SK-N-SH (cell line): ENCODE data around the gene FBN2. TPM values are rescaled to one million over a fixed set of nuclear protein-coding genes. Genes with fewer than 3 reads are reported as not detected.

Source experiments
- CTCF ChIA-PET: fragments of 300-600, 350-600 bp; formaldehyde crosslinking; extraction: SDS; loops from one replicate; lab custom pipeline; 2021; lab: Yijun Ruan, JAX
- POLR2A ChIA-PET: fragments of 350-600 bp; sonication (Branson Sonifier 250); formaldehyde crosslinking; extraction: SDS; loops from one replicate; lab custom pipeline; 2020; ENCODE audit warnings: antibody characterized with exemption, inconsistent platforms; lab: Yijun Ruan, JAX
- DNase-seq: peaks from one replicate; pipeline ENCODE4 v3.0.0; 2012
- H2AFZ ChIP-seq: fragments of 200-600 bp; sonication (generic); 2 replicates; pipeline ENCODE4 v1.8.1; 2016; ENCODE audit warnings: antibody characterized with exemption, mild to moderate bottlenecking, low read depth
- H3F3A ChIP-seq: fragments of 200-600 bp; sonication (generic); replicated peaks from 2 replicates; pipeline ENCODE3; 2016; ENCODE audit warnings: antibody characterized with exemption, mild to moderate bottlenecking; ENCODE audit not compliant: insufficient read depth
- H3K27ac ChIP-seq, 2 experiments: fragments of 200-500 bp in 1 of 2; fragments of 200-600 bp in 1 of 2; sonication (Bioruptor generic) in 1 of 2; sonication (generic), shearing (Covaris generic) in 1 of 2; 2 replicates each; pipeline versions ENCODE4 v1.5.1 to v1.6.1; 2014 to 2016; ENCODE audit warnings: low read depth in 2 of 2, inconsistent platforms in 1 of 2, low read length in 1 of 2, mild to moderate bottlenecking in 1 of 2, mixed read lengths in 1 of 2
- H3K27me3 ChIP-seq: fragments of 200-600 bp; sonication (generic), shearing (Covaris generic); 2 replicates; pipeline ENCODE4 v1.6.1; 2016; ENCODE audit warnings: mixed run types; ENCODE audit not compliant: insufficient read depth
- H3K36me3 ChIP-seq, 2 experiments: fragments of 200-500 bp in 1 of 2; fragments of 200-600 bp in 1 of 2; sonication (Bioruptor generic) in 1 of 2; sonication (generic) in 1 of 2; replicated peaks in 1 of 2; 2 replicates each; pipeline versions ENCODE3 to v1.5.1; 2014 to 2016; ENCODE audit warnings: low read length in 1 of 2, mild to moderate bottlenecking in 1 of 2; ENCODE audit not compliant: insufficient read depth in 2 of 2, control insufficient read depth in 1 of 2
- H3K4me1 ChIP-seq, 2 experiments: fragments of 200-500 bp in 1 of 2; fragments of 200-600 bp in 1 of 2; sonication (Bioruptor generic) in 1 of 2; sonication (generic), shearing (Covaris generic) in 1 of 2; 2 replicates each; pipeline versions ENCODE4 v1.5.1 to v1.6.1; 2014 to 2016; ENCODE audit warnings: low read depth in 1 of 2, low read length in 1 of 2, mixed run types in 1 of 2; ENCODE audit not compliant: insufficient read depth in 2 of 2, control insufficient read depth in 1 of 2
- H3K4me2 ChIP-seq: fragments of 200-600 bp; sonication (generic), shearing (Covaris generic); 2 replicates; pipeline ENCODE4 v1.6.1; 2017; ENCODE audit warnings: mixed run types
- H3K4me3 ChIP-seq, 2 experiments: fragments of 200-500 bp in 1 of 2; fragments of 200-600 bp in 1 of 2; sonication (Bioruptor generic) in 1 of 2; sonication (generic), shearing (Covaris generic) in 1 of 2; 2 replicates each; pipeline versions ENCODE4 v1.5.1 to v1.8.1; 2014 to 2016; ENCODE audit warnings: low read depth in 2 of 2, inconsistent platforms in 1 of 2, low read length in 1 of 2, mild to moderate bottlenecking in 1 of 2, mixed read lengths in 1 of 2, moderate library complexity in 1 of 2
- H3K79me2 ChIP-seq: fragments of 200-600 bp; sonication (generic); 2 replicates; pipeline ENCODE4 v1.8.1; 2017; ENCODE audit warnings: mild to moderate bottlenecking; ENCODE audit not compliant: insufficient read depth
- H3K9ac ChIP-seq: fragments of 200-600 bp; sonication (generic); 2 replicates; pipeline ENCODE4 v1.6.1; 2017; ENCODE audit warnings: mixed run types
- H3K9me2 ChIP-seq: fragments of 200-600 bp; sonication (generic); 2 replicates; pipeline ENCODE4 v1.6.1; 2017; ENCODE audit warnings: mixed run types
- H3K9me3 ChIP-seq: fragments of 200-600 bp; sonication (generic); 2 replicates; pipeline ENCODE4 v1.6.1; 2017; ENCODE audit warnings: mixed run types, mild to moderate bottlenecking, moderate library complexity
- H4K20me1 ChIP-seq: fragments of 200-600 bp; sonication (generic); 2 replicates; pipeline ENCODE4 v1.6.1; 2017; ENCODE audit warnings: mild to moderate bottlenecking, mixed run types; ENCODE audit not compliant: insufficient read depth
- CHD2 ChIP-seq: fragments of 150-350 bp; IDR thresholded peaks from 2 replicates; pipeline ENCODE4 v1.6.1; 2018; ENCODE audit warnings: low read length; ENCODE audit not compliant: partially characterized antibody
- ELF1 ChIP-seq: IDR thresholded peaks from 2 replicates; pipeline ENCODE4 v1.4.0; 2012
- EZH2phosphoT487 ChIP-seq: fragments of 200-600 bp; sonication (generic); IDR thresholded peaks from 2 replicates; pipeline ENCODE4 v1.6.1; 2017; ENCODE audit warnings: low read depth, mixed run types, mild to moderate bottlenecking, antibody characterized with exemption, moderate library complexity, borderline replicate concordance
- GATA2 ChIP-seq: sonication (generic); formaldehyde crosslinking; IDR thresholded peaks from 2 replicates; pipeline ENCODE4 v1.5.0; 2020; ENCODE audit warnings: mild to moderate bottlenecking, missing genetic modification reagents
- MAX ChIP-seq: IDR thresholded peaks from 2 replicates; pipeline ENCODE4 v1.4.0; 2012; ENCODE audit warnings: low read depth
- MEF2A ChIP-seq: IDR thresholded peaks from 2 replicates; pipeline ENCODE4 v1.4.0; 2012; ENCODE audit warnings: low read depth, borderline replicate concordance
- RAD21 ChIP-seq: IDR thresholded peaks from 2 replicates; pipeline ENCODE4 v1.6.1; 2012; ENCODE audit warnings: mild to moderate bottlenecking, low read length
- REST ChIP-seq: IDR thresholded peaks from 2 replicates; pipeline ENCODE4 v1.6.1; 2012; ENCODE audit warnings: mild to moderate bottlenecking, low read depth, low read length, moderate library complexity
- SIN3A ChIP-seq: IDR thresholded peaks from 2 replicates; pipeline ENCODE4 v1.6.1; 2012; ENCODE audit warnings: low read depth, mild to moderate bottlenecking, low read length, moderate library complexity, borderline replicate concordance
- TCF12 ChIP-seq: IDR thresholded peaks from 2 replicates; pipeline ENCODE4 v1.4.0; 2012
- WGBS: methylation state at CpG from one replicate; pipeline ENCODE4 v1.1.6; 2017; ENCODE audit warnings: low lambda C conversion rate; 5-methylcytosine and 5-hydroxymethylcytosine counted together
- polyA plus RNA-seq, 3 experiments: library from polyadenylated mRNA; depleted of rRNA; stranded (reverse); fragments of >200 nt; gene quantifications; 2 replicates each; pipeline ENCODE4 v1.2.3, GENCODE V29; 2012
- TF ChIP-seq, protein P1 (sequence below): IDR thresholded peaks from 2 replicates; pipeline ENCODE4 v1.4.0; 2012; ENCODE audit warnings: low read depth, borderline replicate concordance
- TF ChIP-seq, protein P2 (sequence below): fragments of 150-350 bp; IDR thresholded peaks from 2 replicates; pipeline ENCODE4 v1.6.1; 2016; ENCODE audit warnings: mild to moderate bottlenecking, low read depth, low read length
- TF ChIP-seq, protein P3 (sequence below): IDR thresholded peaks from 2 replicates; pipeline ENCODE4; 2012

Gene FBN2
- polyA plus RNA-seq, 1 of the 3 experiments (the other 2 are of a cell fraction): 2.2 TPM

GRCh38 chr5:128414469-128414868 lies 123.6 kb downstream of the FBN2 start:
- no peaks in the 10 kb centered on the region for H3K36me3 ChIP-seq
- no peaks in the 10 kb centered on the region for H3K79me2 ChIP-seq
- TF ChIP-seq SIN3A (no peak), EZH2phosphoT487 (no peak), ELF1 (no peak), MEF2A (no peak), TCF12 (no peak)
- TF ChIP-seq, protein P1, sequence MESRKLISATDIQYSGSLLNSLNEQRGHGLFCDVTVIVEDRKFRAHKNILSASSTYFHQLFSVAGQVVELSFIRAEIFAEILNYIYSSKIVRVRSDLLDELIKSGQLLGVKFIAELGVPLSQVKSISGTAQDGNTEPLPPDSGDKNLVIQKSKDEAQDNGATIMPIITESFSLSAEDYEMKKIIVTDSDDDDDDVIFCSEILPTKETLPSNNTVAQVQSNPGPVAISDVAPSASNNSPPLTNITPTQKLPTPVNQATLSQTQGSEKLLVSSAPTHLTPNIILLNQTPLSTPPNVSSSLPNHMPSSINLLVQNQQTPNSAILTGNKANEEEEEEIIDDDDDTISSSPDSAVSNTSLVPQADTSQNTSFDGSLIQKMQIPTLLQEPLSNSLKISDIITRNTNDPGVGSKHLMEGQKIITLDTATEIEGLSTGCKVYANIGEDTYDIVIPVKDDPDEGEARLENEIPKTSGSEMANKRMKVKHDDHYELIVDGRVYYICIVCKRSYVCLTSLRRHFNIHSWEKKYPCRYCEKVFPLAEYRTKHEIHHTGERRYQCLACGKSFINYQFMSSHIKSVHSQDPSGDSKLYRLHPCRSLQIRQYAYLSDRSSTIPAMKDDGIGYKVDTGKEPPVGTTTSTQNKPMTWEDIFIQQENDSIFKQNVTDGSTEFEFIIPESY: no peak
- H3K4me3 ChIP-seq: no peak overlapping the region
- H3K27ac ChIP-seq: no peak overlapping the region
- DNase-seq: no peak
- H3F3A ChIP-seq: no peaks in the 10 kb centered on the region
- no peak overlapping the region for H2AFZ ChIP-seq
- H3K9me2 ChIP-seq: no peaks in the 10 kb centered on the region
- H3K27me3 ChIP-seq: no peaks in the 10 kb centered on the region
- H3K4me2 ChIP-seq: no peak overlapping the region
- ChIA-PET POLR2A (no interaction called here), CTCF (no interaction called here)
- H4K20me1 ChIP-seq: no peaks in the 10 kb centered on the region
- no peaks in the 10 kb centered on the region for H3K9me3 ChIP-seq
- no peaks in the 10 kb centered on the region for H3K4me1 ChIP-seq
- H3K9ac ChIP-seq: no peak overlapping the region

DNA sequence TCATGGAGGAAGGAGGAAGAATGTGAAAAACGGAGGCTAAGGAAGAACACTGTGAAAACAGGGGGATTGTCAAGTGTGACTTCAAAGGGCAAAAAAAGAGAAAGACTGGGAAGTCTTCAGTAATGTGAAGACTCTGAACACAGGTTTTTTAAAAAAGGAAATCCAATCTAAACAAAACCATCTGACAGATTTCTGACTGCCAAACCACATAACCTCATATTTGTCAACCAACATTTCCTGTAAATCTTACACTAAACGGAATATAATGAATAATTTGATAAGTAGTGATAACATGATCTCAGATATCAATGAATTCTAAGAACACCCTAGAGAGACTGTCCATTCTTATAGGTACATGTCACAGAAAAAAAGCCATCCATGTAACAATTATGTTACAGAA lies 124.7 kb downstream of the FBN2 start:
- H3K36me3 ChIP-seq: no peaks in the 10 kb centered on the region
- ChIA-PET CTCF (interaction anchor here (1.3 kb wide), 1 partner anchor 15 kb away, joined by 5 read pairs; no protein-coding TSS in a partner anchor), POLR2A (no interaction called here)
- H3K4me1 ChIP-seq: no peaks in the 10 kb centered on the region
- H3K4me3 ChIP-seq: no peak overlapping the region
- H3K27me3 ChIP-seq: no peaks in the 10 kb centered on the region
- 7% methylated on average over 2 of the region's 2 CpGs for WGBS
- no peak for DNase-seq
- H3K79me2 ChIP-seq: no peaks in the 10 kb centered on the region
- H3K4me2 ChIP-seq: no peak overlapping the region
- no peak overlapping the region for H2AFZ ChIP-seq
- no peaks in the 10 kb centered on the region for H3K9me3 ChIP-seq
- no peaks in the 10 kb centered on the region for H4K20me1 ChIP-seq
- H3K27ac ChIP-seq: no peak overlapping the region
- TF ChIP-seq MAX: no peak
- H3K9me2 ChIP-seq: no peaks in the 10 kb centered on the region
- no peaks in the 10 kb centered on the region for H3F3A ChIP-seq
- no peak overlapping the region for H3K9ac ChIP-seq

DNA sequence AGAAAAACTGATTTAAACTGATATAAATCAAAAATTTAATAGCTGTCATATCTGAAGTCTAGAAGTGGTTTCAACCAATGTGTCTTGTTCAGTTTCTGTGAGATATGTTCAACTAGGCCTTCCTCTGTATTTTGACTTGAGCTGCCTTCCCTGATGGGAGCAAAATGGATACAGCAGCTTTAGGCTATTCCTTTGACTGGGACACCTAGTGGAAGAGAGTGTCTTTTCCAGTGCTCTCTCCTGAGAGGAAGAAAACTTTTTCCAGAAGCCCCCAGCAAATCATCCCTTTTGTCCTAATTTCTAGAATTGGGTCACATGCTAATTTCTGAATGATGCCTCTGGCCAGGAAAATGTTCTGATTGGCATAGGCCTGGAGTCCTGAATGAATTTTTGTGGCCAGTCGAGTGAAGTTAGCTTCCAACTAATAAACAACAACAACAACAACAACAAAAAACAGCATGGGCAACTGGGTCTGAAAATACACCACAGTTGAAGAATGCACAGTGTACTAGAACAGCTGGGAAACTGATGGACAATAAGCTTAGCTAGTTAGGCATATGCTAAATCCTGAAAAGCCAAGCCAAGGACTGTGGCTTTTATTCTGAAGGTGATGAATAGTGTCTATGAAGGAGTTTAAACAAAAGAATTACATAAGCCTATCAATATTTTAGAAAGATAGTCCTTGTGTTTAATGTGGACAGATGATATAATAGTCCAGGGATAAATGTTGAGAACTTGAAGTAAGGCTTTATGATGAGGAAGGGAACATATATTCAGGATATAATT lies 125.7 kb downstream of the FBN2 start:
- no peaks in the 10 kb centered on the region for H3K9me2 ChIP-seq
- no peaks in the 10 kb centered on the region for H3K79me2 ChIP-seq
- whole genome bisulfite sequencing: 0% methylated on average over 1 of the region's 1 CpG
- no peak overlapping the region for H3K4me2 ChIP-seq
- no peak for DNase-seq
- no peaks in the 10 kb centered on the region for H3F3A ChIP-seq
- no peak overlapping the region for H3K4me3 ChIP-seq
- no peaks in the 10 kb centered on the region for H4K20me1 ChIP-seq
- H2AFZ ChIP-seq: no peak overlapping the region
- ChIA-PET CTCF (no interaction called here), POLR2A (no interaction called here)
- no peak overlapping the region for H3K9ac ChIP-seq
- no peaks in the 10 kb centered on the region for H3K36me3 ChIP-seq
- no peaks in the 10 kb centered on the region for H3K4me1 ChIP-seq
- H3K9me3 ChIP-seq: no peaks in the 10 kb centered on the region
- H3K27ac ChIP-seq: no peak overlapping the region
- H3K27me3 ChIP-seq: no peaks in the 10 kb centered on the region
- TF ChIP-seq REST (no peak), EZH2phosphoT487 (no peak), RAD21 (no peak), TCF12 (no peak), GATA2 (CRISPR knock-in tag) (no peak), CHD2 (no peak)
- TF ChIP-seq, protein P2, sequence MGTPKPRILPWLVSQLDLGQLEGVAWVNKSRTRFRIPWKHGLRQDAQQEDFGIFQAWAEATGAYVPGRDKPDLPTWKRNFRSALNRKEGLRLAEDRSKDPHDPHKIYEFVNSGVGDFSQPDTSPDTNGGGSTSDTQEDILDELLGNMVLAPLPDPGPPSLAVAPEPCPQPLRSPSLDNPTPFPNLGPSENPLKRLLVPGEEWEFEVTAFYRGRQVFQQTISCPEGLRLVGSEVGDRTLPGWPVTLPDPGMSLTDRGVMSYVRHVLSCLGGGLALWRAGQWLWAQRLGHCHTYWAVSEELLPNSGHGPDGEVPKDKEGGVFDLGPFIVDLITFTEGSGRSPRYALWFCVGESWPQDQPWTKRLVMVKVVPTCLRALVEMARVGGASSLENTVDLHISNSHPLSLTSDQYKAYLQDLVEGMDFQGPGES: no peak
- TF ChIP-seq, protein P3, sequence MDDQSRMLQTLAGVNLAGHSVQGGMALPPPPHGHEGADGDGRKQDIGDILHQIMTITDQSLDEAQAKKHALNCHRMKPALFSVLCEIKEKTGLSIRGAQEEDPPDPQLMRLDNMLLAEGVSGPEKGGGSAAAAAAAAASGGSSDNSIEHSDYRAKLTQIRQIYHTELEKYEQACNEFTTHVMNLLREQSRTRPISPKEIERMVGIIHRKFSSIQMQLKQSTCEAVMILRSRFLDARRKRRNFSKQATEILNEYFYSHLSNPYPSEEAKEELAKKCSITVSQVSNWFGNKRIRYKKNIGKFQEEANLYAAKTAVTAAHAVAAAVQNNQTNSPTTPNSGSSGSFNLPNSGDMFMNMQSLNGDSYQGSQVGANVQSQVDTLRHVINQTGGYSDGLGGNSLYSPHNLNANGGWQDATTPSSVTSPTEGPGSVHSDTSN: no peak
